HG03457 (cell line): ENCODE data around the gene RRAGD.
A peak's percentile ranks its signal among the peaks of the same experiment; 100 is the strongest.

ENCODE experiments used
- ATAC-seq: cut with Tn5 transposase; IDR thresholded peaks from one replicate; pipeline ENCODE4 v1.9.1; 2021; ENCODE audit warnings: moderate number of reproducible peaks; ENCODE audit not compliant: unreplicated experiment

RRAGD gene

DNA sequence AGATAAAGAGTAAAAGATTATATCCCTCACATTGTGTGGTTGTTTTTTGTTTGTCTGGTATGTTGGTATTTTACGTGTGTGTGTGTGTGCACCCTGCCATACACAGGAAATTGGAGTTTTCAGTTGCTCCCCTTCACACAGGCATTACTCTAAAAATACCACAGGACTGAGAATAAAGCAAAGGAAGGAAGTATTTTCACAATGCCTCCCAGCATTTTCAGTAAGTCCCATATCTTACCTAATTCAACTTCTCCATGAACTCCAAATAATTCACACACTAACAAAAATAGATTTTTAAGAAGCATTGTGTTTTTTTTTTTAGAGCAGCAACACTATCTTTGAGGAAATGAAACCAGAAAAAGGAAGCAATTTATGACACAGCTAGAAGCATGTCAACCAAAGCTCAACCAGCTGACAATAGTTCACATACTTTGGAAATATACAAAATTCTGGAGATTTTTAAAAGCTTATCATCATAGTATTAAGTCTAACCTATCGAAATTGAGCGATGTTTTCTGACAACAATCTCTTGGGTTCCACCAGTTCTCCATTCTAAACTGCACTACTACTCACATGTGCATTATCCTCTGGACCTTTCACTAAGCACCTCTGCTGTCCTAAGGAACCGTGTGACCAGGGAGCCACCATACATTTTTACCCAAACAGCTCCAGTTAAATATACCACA lies 61.6 kb downstream of the RRAGD start:
- ATAC-seq, result peak; percentile 25

- no peak for ATAC-seq
Measured at GRCh38 chr6:89348372-89348771, 63.7 kb downstream of the RRAGD start.

- ATAC-seq, result no peak
Measured at GRCh38 chr6:89347825-89348224, 64.2 kb downstream of the RRAGD start.

DNA sequence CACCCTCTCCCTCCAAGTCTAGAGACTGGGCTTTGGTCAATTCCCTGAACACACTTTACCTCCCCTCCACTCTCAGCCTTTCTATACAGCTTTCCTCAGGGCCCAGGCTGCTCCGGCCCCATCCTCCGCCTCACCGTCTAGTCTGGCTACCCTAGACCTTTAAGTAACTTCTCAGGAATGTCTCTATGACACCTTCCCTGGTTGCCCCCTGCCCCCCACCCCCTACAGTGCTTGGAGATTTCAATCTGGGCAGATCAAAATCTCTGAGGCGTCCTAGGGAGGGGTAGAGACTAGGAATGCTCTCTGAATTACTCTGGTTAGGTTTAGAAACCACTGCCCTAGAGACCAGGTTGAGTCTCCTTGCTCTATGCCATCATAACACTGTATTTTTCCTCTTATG lies 65.6 kb downstream of the RRAGD start:
- ATAC-seq, result no peak

DNA sequence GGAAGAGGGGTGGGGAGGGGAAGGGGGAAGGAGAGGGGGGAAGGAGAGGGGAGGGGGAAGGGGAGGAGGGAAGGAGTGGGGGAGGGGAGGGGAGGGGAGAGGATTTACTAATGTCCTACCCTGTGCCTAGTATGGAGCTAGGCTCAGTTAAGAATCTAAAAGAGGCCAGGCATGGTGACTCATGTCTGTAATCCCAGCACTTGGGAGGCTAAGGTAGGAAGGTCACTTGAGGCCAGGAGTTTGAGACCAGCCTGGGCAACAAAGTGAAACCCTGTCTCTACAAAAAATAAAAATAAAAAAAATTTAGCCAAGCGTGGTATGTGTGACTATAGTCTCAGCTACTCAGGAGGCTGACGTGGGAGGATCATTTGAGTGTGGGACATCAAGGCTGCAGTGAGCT lies 72.5 kb downstream of the RRAGD start:
- no peak for ATAC-seq

- ATAC-seq, result no peak
Measured at GRCh38 chr6:89335164-89335563, 76.9 kb downstream of the RRAGD start.

- ATAC-seq, result no peak
Measured at GRCh38 chr6:89330910-89331309, 81.2 kb downstream of the RRAGD start.

GRCh38 chr6:89328976-89329375 lies 83.1 kb downstream of the RRAGD start:
- no peak for ATAC-seq

- no peak for ATAC-seq
Measured at GRCh38 chr6:89324304-89324703, 87.8 kb downstream of the RRAGD start.

GRCh38 chr6:89323511-89323971 lies 88.5 kb downstream of the RRAGD start:
- no peak for ATAC-seq

DNA sequence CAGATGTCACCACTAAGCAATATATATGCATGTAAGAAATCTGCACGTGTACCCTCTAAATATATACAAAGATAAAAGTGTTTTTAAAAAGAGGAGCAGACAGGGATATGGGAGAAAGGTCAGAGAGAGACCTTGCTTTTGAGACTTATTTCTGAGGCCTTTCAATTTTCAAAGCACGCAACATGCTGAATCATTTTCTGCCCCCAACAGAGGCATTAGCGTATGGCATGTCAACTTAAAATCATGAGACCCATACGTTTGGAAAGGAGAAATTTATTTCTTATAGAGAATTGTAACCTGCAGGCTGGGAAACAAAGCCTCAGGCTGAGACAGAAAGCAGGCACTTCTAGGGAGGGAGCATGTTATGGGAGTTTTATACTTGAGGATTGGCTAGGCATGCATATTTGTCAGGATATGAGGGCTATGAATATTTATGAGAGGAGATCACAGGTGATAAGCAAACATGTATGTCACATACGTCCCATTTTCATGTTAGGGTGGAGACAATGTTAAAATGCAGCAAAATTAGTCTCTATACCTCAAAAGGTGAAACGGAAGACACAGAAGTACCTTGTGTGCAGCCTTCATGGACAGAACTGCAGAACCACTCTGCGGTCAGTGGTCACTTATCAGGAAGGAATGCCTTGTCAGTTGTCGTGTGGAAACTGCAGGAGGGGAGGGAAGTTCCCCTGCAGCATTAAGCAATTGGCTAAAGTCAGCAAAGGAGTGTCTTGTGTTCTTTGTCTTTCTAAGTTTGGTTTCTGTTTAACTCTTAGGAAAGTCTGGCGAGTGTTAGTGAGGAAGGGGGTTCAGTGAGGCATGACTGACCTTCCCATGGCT lies 90.7 kb downstream of the RRAGD start:
- ATAC-seq, result peak; percentile 64

- no peak for ATAC-seq
Measured at GRCh38 chr6:89320012-89320559, 92.0 kb downstream of the RRAGD start.

- no peak for ATAC-seq
Measured at GRCh38 chr6:89317067-89317466, 95.0 kb downstream of the RRAGD start.

DNA sequence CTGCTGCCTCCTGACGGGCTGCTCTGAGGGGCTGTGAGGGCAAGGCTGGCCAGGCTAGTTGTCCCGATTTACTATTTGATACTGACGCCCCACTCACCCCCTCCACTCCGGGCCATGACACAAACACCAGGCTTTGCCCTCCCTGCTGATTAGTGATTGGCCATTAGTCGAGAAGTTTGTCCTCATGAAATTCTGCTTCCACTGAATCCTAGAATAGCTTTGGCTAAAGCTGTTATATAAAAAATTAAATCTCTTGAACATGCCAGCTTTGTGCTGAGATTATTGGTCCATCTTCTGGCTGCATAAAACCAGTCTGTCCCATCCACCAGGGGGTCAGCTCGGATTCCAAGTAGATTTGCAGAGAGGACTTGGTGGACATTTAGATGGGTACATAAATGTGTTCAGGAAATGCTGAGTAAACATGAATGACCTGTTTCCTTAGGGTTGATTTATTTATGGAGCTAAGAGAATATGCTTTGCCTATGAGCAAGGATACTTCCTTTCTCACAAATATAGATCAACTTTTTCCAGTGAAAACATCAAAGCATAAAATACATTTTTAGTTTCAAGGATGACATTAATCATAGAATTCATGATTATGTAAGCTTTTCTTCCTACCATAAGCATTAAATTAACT lies 96.7 kb downstream of the RRAGD start, which contains the start of gene GABRR2:
Gene GABRR2, minus strand, starts transcription at position 51 of the 637 bp plus-strand sequence. CDS start 134 bp downstream, outside the sequence.
- no peak for ATAC-seq

DNA sequence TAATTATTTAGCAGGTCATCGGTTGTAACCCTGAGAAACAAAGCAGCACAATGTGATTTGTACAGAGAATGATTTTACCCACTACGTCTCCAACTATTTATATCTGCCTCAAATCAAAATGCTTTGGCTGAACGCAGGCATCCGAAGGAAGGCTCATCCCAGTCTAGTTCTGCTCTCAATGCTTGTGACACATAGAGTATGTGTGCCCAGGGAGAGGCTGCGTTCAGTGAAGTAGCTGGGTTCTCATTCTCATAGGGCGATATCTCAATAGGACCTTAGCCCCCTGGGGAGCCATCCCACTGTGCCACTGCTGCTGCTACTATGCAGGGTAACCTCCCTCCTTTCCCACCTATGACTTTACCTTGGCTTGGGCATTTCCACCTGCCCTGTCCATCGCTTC lies 97.4 kb downstream of the RRAGD start:
- no peak for ATAC-seq
